Measurements from ENCODE around the gene MAP3K3. TPM values are rescaled to one million over a fixed set of nuclear protein-coding genes. Genes with fewer than 3 reads are reported as not detected.

The MAP3K3 gene
- total and polyA plus RNA-seq, 10 donors: 12.2 to 125 (median 87.9) TPM

- Histone ChIP-seq H3K4me1 (peaks cover 6 to 66% (median 37%) of the 10 kb centered on the region in 6 donors), H3K4me3 (no peak overlapping the region), H3K36me3 (peaks cover 3 to 98% (median 38%) of the 10 kb centered on the region in 6 donors), H3K27ac (peak overlapping the region; percentile 16 to 75 (median 62)), H3K9me3 (no peaks in the 10 kb centered on the region), H3K27me3 (replicated peaks in 1 of 7) (no peaks in the 10 kb centered on the region)
- WGBS, 5 donors: 72 to 91% (median 82%) methylated on average over 5 to 8 of the region's 8 CpGs
- no peak for DNase-seq
- no peak for TF ChIP-seq POLR2A (IDR thresholded peaks at IDR 0.05)
- no peak for TF ChIP-seq CTCF (IDR thresholded peaks at IDR 0.05 in 8 of 11, conservative IDR thresholded peaks at IDR 0.05 in 3 of 11)
- TF ChIP-seq POLR2AphosphoS5 (IDR thresholded peaks at IDR 0.05): peak in 2 of 3 donors; percentile 51 to 75
- intact Hi-C loops (cut with DNase I; ENCODE audit: low total_unique reads): no loop called here
Measured at GRCh38 chr17:63681530-63681929, 59.3 kb downstream of the MAP3K3 start.

GRCh38 chr17:63682441-63682840 is 60.2 kb downstream of the MAP3K3 start:
- no peak for TF ChIP-seq CTCF (IDR thresholded peaks at IDR 0.05 in 8 of 11, conservative IDR thresholded peaks at IDR 0.05 in 3 of 11)
- no peak for TF ChIP-seq POLR2A (IDR thresholded peaks at IDR 0.05)
- no peak for TF ChIP-seq POLR2AphosphoS5 (IDR thresholded peaks at IDR 0.05)
- WGBS, 5 donors: 85 to 100% (median 91%) methylated on average over 1 of the region's 1 CpG
- peak overlapping the region in 7 of 8 donors; percentile 36 to 75 (median 67) for H3K27ac ChIP-seq
- intact Hi-C loops (cut with DNase I; ENCODE audit: low total_unique reads): no loop called here
- peaks cover 4 to 57% (median 29%) of the 10 kb centered on the region in 6 donors for H3K4me1 ChIP-seq
- no peak for DNase-seq
- H3K4me3 ChIP-seq: no peak overlapping the region
- no peaks in the 10 kb centered on the region for H3K9me3 ChIP-seq
- H3K36me3 ChIP-seq: peaks cover 3 to 98% (median 40%) of the 10 kb centered on the region in 6 donors
- H3K27me3 ChIP-seq (replicated peaks in 1 of 7): no peaks in the 10 kb centered on the region

- no peak for DNase-seq
- Histone ChIP-seq H3K27ac (peak overlapping the region in 5 of 8 donors; percentile 36 to 75 (median 57)), H3K27me3 (replicated peaks in 1 of 7) (no peaks in the 10 kb centered on the region), H3K4me1 (peaks cover 4 to 51% (median 27%) of the 10 kb centered on the region in 6 donors), H3K36me3 (peaks cover 3 to 98% (median 38%) of the 10 kb centered on the region in 6 donors), H3K9me3 (no peaks in the 10 kb centered on the region), H3K4me3 (no peak overlapping the region)
- TF ChIP-seq CTCF (IDR thresholded peaks at IDR 0.05 in 8 of 11, conservative IDR thresholded peaks at IDR 0.05 in 3 of 11): no peak
- TF ChIP-seq POLR2A (IDR thresholded peaks at IDR 0.05): no peak
- no peak for TF ChIP-seq POLR2AphosphoS5 (IDR thresholded peaks at IDR 0.05)
- intact Hi-C loops (cut with DNase I; ENCODE audit: low total_unique reads): no loop called here
Measured at GRCh38 chr17:63682981-63683380, 60.8 kb downstream of the MAP3K3 start.

GRCh38 chr17:63685041-63685440 is 62.8 kb downstream of the MAP3K3 start:
- H3K36me3 ChIP-seq: peaks cover 5 to 98% (median 57%) of the 10 kb centered on the region in 6 donors
- intact Hi-C loops (cut with DNase I; ENCODE audit: low total_unique reads): no loop called here
- no peak overlapping the region for H3K27ac ChIP-seq
- H3K27me3 ChIP-seq (replicated peaks in 1 of 7): no peaks in the 10 kb centered on the region
- no peak for DNase-seq
- peaks cover 4 to 35% (median 26%) of the 10 kb centered on the region in 6 donors for H3K4me1 ChIP-seq
- 85 to 100% (median 94%) methylated on average over 2 of the region's 2 CpGs for WGBS, 5 donors
- TF ChIP-seq CTCF (IDR thresholded peaks at IDR 0.05 in 8 of 11, conservative IDR thresholded peaks at IDR 0.05 in 3 of 11): no peak
- TF ChIP-seq POLR2AphosphoS5 (IDR thresholded peaks at IDR 0.05): no peak
- no peak for TF ChIP-seq POLR2A (IDR thresholded peaks at IDR 0.05)
- H3K4me3 ChIP-seq: no peak overlapping the region
- no peaks in the 10 kb centered on the region for H3K9me3 ChIP-seq
